RCC 7860 (cell line): ENCODE data around the gene DEFB124.
"Not testable (repeated sequence)": the region's sequence is repeated elsewhere in the genome, so short reads cannot be mapped to it uniquely, and the experiment has no call there.

ENCODE experiments used
- DNase-seq: peaks from one replicate; pipeline ENCODE4 v3.0.0-alpha.2; 2015; ENCODE audit warnings: low spot score
- FAIRE-seq: peaks from 2 replicates; lab custom pipeline; 2012; peaks lifted over from hg19 to GRCh38; lab: Jason Lieb, UNC

The DEFB124 gene

GRCh38 chr20:31427576-31427975 is 47.4 kb downstream of the DEFB124 start:
- DNase-seq, FAIRE-seq: not testable (repeated sequence)

DNA sequence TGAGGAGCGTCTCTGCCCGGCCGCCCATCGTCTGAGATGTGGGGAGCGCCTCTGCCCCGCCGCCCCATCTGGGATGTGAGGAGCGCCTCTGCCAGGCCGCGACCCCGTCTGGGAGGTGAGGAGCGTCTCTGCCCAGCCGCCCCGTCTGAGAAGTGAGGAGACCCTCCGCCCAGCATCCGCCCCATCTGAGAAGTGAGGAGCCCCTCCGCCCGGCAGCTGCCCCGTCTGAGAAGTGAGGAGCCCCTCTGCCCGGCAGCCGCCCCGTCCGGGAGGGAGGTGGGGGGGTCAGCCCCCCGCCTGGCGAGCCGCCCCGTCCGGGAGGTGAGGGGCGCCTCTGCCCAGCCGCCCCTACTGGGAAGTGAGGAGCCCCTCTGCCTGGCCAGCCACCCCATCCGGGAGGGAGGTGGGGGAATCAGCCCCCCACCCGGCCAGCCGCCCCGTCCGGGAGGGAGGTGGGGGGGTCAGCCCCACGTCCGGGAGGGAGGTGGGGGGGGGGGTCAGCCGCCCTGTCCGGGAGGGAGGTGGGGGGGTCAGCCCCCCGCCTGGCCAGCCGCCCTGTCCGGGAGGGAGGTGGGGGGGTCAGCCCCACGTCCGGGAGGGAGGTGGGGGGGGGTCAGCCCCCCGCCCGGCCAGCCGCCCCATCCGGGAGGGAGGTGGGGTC is 47.9 kb downstream of the DEFB124 start:
- not testable (repeated sequence) for DNase-seq, FAIRE-seq

- DNase-seq (no peak), FAIRE-seq (no peak)
Measured at GRCh38 chr20:31425797-31426196, 49.1 kb downstream of the DEFB124 start.

DNA sequence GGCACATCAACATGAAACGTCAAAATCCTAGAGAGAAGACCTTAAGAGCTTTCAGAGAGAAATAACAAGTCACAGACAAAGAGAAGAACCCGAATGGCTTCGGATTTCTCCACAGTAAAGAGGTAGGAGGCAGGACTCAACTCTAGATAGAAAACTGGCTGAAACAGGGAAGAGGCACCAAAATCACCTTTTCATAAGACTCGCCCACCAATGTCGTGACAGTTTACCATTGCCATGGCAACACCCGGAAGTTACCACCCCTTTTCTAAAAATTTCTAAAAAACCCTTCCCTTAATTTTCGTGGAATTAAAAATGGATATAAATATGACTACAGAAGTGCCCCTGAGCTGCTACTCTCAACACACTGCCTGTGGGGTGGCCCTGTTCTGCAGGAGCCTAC is 56.6 kb downstream of the DEFB124 start:
- FAIRE-seq (no peak), DNase-seq (no peak)

- DNase-seq (no peak), FAIRE-seq (no peak)
Measured at GRCh38 chr20:31415653-31416052, 59.3 kb downstream of the DEFB124 start.
